KBM-7 (cell line): ENCODE measurements around the gene ANTXR2.
"Not testable (repeated sequence)": the region's sequence is repeated elsewhere in the genome, so short reads cannot be mapped to it uniquely, and the experiment has no call there.

Experiments
- DNase-seq: peaks from one replicate; pipeline ENCODE4 v3.0.0-alpha.2; 2015
- in situ Hi-C: fragments of 300-500 bp; cut with MboI; formaldehyde crosslinking; loops from 2 replicates; pipeline ENCODE4 v1.14.3; 2020; ENCODE audit warnings: low sequenced_read_pairs, low pct_unique_long_range_greater_than_20kb, mixed read lengths

Gene ANTXR2

DNA sequence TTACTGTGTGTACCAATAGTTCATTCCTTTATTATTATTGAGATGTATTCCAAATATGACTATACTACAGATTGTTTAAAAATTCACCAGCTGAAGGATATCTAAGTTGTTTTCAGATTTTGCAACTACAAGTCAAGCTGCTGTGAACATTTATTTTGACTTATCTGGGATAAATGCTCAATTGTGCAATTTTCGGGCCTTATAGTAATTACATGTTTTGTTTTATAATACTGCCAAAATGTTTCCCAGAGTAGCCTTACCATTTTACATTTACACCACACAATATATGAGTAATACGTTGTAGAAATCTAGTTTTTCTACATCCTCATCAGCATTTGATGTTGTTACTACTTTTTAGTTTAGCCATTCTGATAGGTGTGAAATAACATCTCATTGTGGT, 179.6 kb downstream of the ANTXR2 start:
- no peak for DNase-seq
- in situ Hi-C loops = no loop called here

GRCh38 chr4:79889026-79889425, 184.0 kb downstream of the ANTXR2 start:
- in situ Hi-C loops, DNase-seq: not testable (repeated sequence)

- DNase-seq = no peak
- in situ Hi-C loops = no loop called here
Measured at GRCh38 chr4:79886557-79886956, 186.5 kb downstream of the ANTXR2 start.

GRCh38 chr4:79886021-79886420, 187.0 kb downstream of the ANTXR2 start:
- in situ Hi-C loops = no loop called here
- no peak for DNase-seq

GRCh38 chr4:79883290-79883689, 189.7 kb downstream of the ANTXR2 start:
- in situ Hi-C loops = no loop called here
- no peak for DNase-seq

- in situ Hi-C loops = no loop called here
Measured at GRCh38 chr4:79882806-79883205, 190.2 kb downstream of the ANTXR2 start.

GRCh38 chr4:79881407-79881806, 191.6 kb downstream of the ANTXR2 start:
- in situ Hi-C loops = no loop called here

More at GRCh38 chr4:79882806-79883205, 190.2 kb downstream of the ANTXR2 start:
- no peak for DNase-seq

DNA sequence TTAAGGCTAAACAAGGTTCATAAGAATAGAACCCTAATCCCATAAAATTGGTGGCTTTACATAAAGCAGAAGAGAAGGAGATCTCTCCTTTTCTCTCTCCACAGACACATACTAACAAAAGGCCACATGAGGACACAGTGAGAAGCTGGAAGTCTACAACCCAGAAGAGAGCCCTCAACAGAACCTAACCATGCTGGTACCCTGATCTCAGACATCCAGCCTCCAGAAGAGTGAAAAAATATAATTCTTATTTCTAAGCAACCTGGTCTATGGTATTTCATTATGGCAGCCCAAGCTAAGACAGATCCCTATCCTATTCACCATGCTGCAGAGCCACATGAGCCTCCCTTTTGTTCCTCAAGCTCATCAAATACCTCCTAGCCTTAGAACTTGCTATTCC, 195.5 kb downstream of the ANTXR2 start:
- no peak for DNase-seq
- in situ Hi-C loops = no loop called here

More at GRCh38 chr4:79881407-79881806, 191.6 kb downstream of the ANTXR2 start:
- no peak for DNase-seq

- in situ Hi-C loops = no loop called here
Measured at GRCh38 chr4:79875344-79875899, 197.6 kb downstream of the ANTXR2 start.

GRCh38 chr4:79874197-79874596, 198.8 kb downstream of the ANTXR2 start:
- no peak for DNase-seq
- in situ Hi-C loops = no loop called here

More at GRCh38 chr4:79875344-79875899, 197.6 kb downstream of the ANTXR2 start:
- DNase-seq = no peak

GRCh38 chr4:79872738-79873137, 200.3 kb downstream of the ANTXR2 start:
- no peak for DNase-seq
- in situ Hi-C loops = no loop called here

DNA sequence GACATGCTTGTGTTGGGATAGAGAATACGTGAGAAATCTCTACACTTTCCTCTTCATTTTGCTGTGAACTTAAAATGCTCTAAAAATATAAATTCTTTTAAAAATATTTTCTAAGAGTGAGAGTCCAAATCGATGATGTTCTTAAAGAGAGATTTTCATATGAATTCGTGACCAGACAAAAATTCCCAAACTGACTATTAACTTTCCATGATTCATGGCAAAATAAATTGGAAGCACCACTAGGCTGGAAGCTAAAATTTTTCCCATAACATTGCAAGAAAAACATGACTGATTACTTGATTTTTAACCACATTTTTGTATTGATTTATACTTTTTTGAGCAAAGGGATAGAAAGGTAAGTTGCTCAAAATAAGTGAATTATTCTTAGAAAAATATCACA, 201.1 kb downstream of the ANTXR2 start:
- DNase-seq = no peak
- in situ Hi-C loops = no loop called here

- in situ Hi-C loops = no loop called here
- DNase-seq = no peak
Measured at GRCh38 chr4:79869597-79870237, 203.3 kb downstream of the ANTXR2 start.

DNA sequence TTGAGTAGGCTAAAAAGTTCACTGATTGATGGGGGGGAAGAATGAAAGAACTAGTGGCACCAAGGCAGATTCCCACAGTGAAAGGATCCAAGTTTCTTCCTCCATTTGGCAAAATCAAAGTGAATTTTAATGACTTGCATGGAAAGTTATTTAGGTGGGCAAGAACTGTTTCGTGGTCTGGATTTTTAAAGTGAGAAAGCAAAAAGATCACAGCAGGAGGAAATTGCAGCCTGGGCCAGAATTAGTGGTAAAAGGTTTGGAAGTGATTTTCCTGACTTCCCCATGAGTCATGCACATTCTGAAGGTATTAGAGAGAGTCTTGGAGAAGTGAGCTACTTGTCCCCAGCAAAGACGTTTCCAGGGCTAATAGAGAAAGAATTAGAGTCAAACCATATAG, 207.8 kb downstream of the ANTXR2 start:
- DNase-seq = no peak
- in situ Hi-C loops = no loop called here

DNA sequence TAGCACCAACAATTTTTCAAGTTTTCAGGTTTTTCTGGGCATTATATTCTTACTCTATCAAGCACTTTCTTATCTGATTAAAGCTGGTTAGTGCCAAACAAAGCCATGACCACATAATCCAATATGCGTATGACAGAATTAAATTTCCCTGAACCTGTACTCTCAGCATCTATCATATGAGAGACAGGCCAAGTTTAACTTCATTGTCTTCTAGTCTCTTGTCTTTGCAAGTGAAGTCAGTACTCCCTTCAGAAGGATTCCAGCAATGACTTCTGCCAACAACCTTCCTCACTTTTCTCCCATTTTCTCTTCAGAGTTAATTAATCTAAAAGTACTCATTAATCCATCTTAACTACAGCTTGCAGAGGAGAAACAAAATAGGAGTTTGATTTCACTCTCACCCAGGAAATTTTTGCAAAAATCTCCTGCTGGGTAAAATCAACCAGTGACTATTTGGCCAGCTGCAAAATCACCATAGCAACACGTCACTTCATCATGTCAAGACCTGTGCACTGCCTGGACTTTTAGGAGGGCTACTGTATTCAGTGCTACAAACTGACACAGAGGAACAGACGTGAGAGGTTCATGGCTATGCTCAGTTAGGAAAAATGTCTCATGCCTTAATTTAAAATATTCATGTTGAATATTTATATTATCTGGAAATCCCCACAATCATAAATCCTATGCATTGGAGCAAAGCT, 208.4 kb downstream of the ANTXR2 start:
- in situ Hi-C loops = no loop called here
- no peak for DNase-seq

DNA sequence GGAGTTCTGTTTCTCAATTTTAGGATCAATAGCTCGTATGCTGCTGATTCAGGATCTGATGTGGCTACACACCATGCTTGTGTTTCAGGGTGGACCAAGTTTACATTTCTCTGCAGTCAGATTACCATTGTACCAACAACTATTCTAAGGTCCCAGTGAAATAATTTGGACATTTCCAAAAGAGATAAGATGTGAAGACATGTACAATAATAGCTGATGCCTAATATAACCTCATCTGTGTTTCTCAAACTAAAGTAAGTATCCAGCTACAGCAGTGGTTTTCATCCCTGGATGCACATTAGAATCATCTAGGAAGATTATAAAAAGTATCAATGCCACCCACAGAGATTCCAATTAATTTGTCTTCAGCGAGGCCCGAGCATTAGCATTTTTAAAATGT, 209.7 kb downstream of the ANTXR2 start:
- in situ Hi-C loops = no loop called here
- no peak for DNase-seq

DNA sequence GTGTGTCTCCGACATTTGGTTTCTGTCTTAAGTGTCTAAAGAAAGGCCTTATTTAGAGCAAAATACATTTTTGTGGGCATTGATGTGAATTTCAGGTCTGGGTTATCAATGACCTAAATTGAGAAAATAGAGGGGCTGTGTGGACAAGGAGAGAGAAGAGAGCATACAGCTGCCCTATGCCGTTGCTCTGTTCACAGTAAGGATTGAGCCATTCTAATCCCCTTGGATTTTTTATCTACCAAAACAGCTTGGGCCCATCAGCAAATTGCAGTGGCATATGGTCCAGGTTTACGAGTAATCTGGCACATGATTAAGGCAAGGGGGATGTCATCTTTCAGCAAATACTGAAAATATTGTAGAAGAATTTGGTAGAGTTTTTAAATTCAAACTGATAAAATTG, 210.2 kb downstream of the ANTXR2 start:
- no peak for DNase-seq
- in situ Hi-C loops = no loop called here

DNA sequence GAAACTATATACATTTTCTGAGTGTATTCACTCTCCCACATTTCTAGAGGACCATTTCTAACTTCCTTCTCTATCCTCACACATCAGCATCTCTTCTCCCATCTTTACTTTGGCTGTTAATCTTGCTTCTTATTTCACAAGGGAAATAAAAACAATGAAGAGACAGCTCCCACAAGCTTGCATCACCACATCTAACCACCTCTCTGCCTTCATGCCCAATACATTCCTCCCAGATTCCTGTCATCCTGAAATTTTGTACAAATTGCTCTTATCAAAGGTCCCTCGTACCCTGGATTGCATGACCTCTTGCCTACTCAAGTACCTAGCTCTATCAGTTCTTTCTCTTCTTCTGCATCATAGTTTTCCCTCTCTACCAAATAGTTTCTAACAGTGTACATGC, 215.2 kb downstream of the ANTXR2 start:
- in situ Hi-C loops = no loop called here

DNA sequence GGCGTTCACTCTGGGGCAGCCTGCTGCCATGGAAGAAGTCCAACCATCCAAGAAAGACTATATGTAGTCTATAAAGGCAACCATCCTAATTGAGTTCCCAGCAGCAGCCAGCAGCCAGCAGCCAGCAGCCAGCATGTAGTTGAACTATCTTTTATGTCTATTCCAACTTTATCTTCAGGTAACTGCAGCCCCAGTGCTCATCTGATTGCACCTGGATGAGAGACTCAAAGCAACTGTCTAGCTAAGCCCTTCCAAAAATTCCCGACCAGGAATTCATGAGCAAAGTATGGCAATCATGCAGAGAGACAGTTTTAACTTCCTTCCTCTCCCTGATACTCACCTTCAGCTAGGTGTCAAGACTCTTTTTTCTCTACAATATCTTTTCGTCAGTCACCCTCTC, 216.8 kb downstream of the ANTXR2 start:
- in situ Hi-C loops = no loop called here
- DNase-seq = no peak

More for the DNA sequence above, 215.2 kb downstream of the ANTXR2 start:
- no peak for DNase-seq

DNA sequence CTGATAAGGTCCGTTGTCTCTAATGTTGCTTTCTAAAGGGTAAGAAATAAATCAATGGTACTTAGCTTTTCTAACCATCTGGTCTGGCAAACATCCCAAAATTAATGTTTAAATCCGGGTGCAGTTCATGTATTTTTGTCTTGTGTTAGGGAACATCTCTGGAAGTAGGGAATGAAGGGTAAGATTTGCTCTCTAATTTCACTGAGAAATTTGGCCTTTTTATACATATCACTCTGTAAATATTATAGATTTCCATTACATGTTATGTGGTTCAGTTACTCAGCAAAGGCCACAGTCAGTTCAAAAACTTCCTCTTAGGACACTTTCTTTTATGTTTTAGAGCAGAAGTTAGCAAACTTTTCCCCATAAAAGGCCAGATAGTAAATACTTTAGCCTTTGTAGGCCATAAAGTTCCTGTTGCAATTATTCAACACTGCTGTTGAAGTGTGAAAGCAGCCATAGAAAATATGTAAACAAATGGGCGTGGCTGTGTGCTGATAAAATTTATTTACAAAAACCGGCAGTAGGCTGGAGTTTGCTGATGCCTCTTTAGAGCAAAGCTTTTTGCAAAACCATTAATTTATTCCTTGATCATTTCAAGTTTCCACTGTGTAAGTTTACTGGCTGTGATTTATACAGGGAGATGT, 218.1 kb downstream of the ANTXR2 start:
- no peak for DNase-seq
- in situ Hi-C loops = no loop called here
